HS-5 (cell line): ENCODE results near the gene PFDN6.
A peak's percentile ranks its signal among the peaks of the same experiment; 100 is the strongest.

Experiments used
- DNase-seq: peaks from one replicate; pipeline ENCODE4 v3.0.0-alpha.2; 2012; ENCODE audit warnings: low read depth

The PFDN6 gene

GRCh38 chr6:33295621-33296369 is 6.4 kb downstream of the PFDN6 start:
- DNase-seq: no peak

- DNase-seq: no peak
Observed at GRCh38 chr6:33296797-33297405, 7.5 kb downstream of the PFDN6 start.

- DNase-seq: no peak
Observed at GRCh38 chr6:33297406-33297955, 8.1 kb downstream of the PFDN6 start.

- peak; percentile 63 for DNase-seq
Observed at GRCh38 chr6:33297956-33298772, 8.8 kb downstream of the PFDN6 start.

- DNase-seq: no peak
Observed at GRCh38 chr6:33298773-33299236, 9.4 kb downstream of the PFDN6 start, which contains the start of gene RGL2. RGL2 (minus strand) TSS chr6:33298942; CDS start chr6:33298610, 332 bp downstream.

- DNase-seq: peak; percentile 68
Observed at GRCh38 chr6:33299237-33299944, 10.0 kb downstream of the PFDN6 start.

- DNase-seq: no peak
Observed at GRCh38 chr6:33301877-33302276, 12.5 kb downstream of the PFDN6 start.

DNA sequence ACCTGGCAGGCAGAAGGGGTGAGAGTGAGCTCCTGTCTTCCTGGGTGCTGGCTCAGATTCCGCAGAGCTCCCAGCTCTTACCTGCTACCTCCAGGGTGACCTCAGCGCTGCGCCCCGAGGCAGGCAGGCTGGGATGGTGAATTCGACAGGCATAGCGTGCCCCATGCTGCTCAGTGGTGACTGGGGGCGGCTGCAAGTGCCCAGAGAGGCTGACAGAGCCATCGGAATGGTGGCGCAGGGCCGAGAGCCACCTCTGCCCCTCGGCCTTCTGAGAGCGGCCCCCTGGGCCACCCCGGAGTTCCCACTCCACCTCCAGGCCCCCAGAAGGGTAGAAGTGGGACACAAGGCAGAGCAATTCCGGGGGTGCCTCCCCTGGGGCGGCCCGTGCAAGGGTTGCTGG is 14.8 kb downstream of the PFDN6 start:
- DNase-seq: no peak

- no peak for DNase-seq
Observed at GRCh38 chr6:33305052-33305451, 15.7 kb downstream of the PFDN6 start.

DNA sequence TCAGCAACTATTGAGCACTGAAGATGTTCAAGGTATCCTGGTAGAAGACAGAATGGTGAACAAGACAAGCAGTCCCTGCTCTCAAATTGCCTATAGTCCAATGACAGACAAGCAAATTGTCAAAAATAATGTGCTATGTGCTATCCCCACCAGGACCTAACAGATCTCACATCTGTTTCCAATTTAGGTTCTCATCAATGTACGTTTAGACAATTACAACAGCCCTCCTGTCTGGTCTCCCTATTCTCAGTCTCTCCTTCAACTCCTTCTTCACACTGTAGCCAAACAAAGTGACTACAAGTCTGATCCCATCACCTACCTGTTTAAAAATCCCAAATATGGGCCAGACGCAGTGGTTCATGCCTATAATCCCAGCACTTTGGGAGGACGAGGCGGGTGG is 17.0 kb downstream of the PFDN6 start:
- DNase-seq: no peak

GRCh38 chr6:33312361-33313104 is 23.1 kb downstream of the PFDN6 start:
- no peak for DNase-seq

DNA sequence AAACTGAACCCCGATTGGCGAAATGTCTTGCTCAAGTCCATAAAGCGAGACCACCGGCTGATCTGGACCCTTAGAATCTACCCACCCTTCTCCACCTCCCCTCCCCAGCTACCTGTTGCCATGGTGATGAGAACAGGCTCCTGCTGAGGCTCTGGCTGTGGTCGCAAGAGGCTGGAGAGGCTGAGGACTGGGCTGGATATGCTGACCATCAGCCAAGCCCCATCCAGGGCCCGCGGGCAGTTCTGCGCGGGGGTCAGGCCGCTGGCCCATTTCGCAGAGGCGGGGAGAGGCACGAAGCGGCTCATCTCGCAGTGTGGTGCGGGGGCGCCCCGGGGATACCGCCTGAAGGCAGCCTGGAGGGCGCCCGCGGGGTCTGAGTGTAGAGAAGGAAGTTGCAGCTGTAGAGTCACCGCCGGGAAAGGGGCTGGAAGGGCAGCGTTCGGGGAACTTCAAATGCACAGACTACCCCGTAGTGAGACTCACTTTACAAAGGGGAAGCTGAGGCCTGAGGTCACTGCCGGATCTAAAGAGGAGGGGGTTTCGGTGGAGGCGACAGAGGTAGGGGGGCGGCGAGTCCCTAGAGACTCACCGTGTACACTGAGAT is 23.8 kb downstream of the PFDN6 start:
- no peak for DNase-seq

GRCh38 chr6:33313709-33314514 is 24.5 kb downstream of the PFDN6 start, which contains the start of gene TAPBP:
TAPBP (minus strand) TSS chr6:33314078; CDS start chr6:33314041, 37 bp downstream.
- no peak for DNase-seq

- peak; percentile 56 for DNase-seq
Observed at GRCh38 chr6:33314515-33314942, 25.1 kb downstream of the PFDN6 start.

GRCh38 chr6:33314943-33315792 is 25.8 kb downstream of the PFDN6 start:
- DNase-seq: no peak

DNA sequence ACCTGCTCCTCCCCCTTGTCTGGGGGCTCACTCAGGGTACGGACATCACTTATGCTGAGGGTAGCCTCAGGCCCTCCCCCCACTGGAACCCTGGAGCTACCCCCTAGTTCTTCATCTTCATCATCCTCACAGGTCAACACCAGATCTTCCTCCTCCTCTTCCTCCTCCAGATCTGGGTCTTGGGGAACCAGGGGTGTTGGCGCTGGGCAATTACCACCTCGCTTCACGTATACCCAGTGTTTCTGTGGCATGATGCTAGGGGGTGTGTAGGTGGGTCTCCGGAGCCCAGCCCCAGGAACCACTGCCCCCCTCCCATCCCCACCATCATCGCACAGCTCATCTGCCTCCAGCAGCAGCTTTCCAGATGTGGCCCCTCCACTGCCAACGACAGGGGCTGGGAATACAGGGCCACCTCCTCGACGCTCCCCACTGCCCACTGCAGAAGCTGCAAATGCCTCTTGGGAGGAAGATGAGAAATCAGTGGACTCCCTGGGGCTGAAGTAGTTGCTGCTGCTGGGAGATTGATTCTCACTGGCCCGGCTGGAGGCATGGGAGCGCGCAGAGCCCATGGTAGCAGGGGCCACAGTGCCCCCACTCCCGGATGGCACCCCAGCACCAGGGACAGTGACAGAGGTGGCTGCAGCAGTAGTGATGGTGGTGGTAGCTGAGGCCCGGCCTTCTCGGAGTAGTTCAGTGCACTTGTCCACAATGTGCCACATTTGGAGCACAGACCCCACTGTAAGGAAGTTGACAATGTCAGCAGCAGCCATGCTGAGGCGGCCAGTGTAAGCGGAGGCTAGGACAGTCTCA is 26.6 kb downstream of the PFDN6 start:
- no peak for DNase-seq

DNA sequence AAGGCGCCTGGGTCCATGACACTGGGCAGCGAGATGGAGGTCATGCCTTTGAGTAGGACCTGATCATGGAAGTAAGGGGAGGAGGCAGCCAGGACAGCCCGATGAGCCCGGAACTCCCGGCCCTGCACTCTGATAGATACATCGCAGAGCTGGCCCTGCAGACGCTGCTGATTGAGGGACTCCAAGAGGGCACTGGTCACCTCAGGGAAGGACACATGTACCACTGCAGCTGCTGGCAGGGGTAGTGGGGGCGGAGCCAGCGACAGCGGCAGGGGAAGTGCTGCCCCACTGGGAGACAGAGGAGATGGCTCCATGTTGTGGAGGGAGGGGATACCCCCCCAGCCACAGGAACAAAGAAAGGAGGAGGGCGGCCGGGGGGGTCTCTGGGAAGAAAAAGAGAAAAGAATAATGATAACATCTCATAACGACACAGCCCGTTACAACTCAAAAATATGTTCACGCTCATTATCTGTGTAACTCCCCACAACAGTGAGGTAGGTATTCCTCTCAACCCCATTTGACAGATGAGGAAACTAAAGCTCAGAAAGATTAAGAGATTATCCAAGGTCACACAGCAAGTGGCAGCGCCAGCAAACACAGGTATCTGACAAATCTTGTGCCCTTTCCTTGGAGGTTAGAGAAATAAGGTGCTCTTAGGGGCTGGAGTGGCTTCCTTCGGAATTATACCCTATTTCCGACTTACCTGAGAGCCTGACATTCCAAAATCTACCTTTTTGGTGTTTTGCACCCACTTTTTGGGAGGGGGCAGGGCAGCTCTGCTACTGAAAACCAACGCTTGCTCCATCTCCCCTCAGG is 27.4 kb downstream of the PFDN6 start:
- DNase-seq: no peak
